Neural cell (in vitro differentiated cells): ENCODE data around the gene MARCHF9. TPM values are rescaled to one million over a fixed set of nuclear protein-coding genes. Genes with fewer than 3 reads are reported as not detected.

ENCODE experiments used
- H2AFZ ChIP-seq: fragments of 200-600, 300-800 bp; sonication (generic), shearing (Covaris generic); 2 replicates; pipeline ENCODE4 v1.6.0; 2014; ENCODE audit warnings: low read depth, mild to moderate bottlenecking, antibody characterized with exemption, low read length, moderate library complexity
- H3F3A ChIP-seq: fragments of 200-600 bp; shearing (Covaris generic); 2 replicates; pipeline ENCODE4 v1.6.1; 2016; ENCODE audit warnings: mild to moderate bottlenecking, moderate library complexity, mixed read lengths, antibody characterized with exemption, low read length; ENCODE audit not compliant: insufficient read depth, poor library complexity, severe bottlenecking
- H3K27ac ChIP-seq: fragments of 200-600, 300-800 bp; sonication (generic), shearing (Covaris generic); 2 replicates; pipeline ENCODE4 v1.5.1; 2014; ENCODE audit warnings: mild to moderate bottlenecking, low read length, moderate library complexity
- H3K27me3 ChIP-seq: fragments of 300-800, 200-600 bp; sonication (generic), shearing (Covaris generic); 2 replicates; pipeline ENCODE4 v1.6.0; 2014; ENCODE audit warnings: mild to moderate bottlenecking, low read depth, low read length, moderate library complexity; ENCODE audit not compliant: insufficient read depth
- H3K36me3 ChIP-seq: fragments of 300-800, 200-600 bp; sonication (generic), shearing (Covaris generic); 2 replicates; pipeline ENCODE4 v1.5.1; 2014; ENCODE audit warnings: mild to moderate bottlenecking, antibody characterized with exemption, low read length, moderate library complexity; ENCODE audit not compliant: insufficient read depth
- H3K4me2 ChIP-seq: fragments of 300-800, 200-600 bp; sonication (generic), shearing (Covaris generic); 2 replicates; pipeline ENCODE4 v1.6.0; 2014; ENCODE audit warnings: mild to moderate bottlenecking, low read length
- H3K4me3 ChIP-seq: fragments of 300-800, 200-600 bp; sonication (generic), shearing (Covaris generic); 2 replicates; pipeline ENCODE4 v1.5.1; 2014; ENCODE audit warnings: mild to moderate bottlenecking, low read length, moderate library complexity
- H3K79me2 ChIP-seq: fragments of 200-600 bp; shearing (Covaris generic); replicated peaks from 2 replicates; pipeline ENCODE4 v1.6.0; 2014; ENCODE audit warnings: mild to moderate bottlenecking, low read length, moderate library complexity; ENCODE audit not compliant: insufficient read depth
- H3K9ac ChIP-seq: fragments of 300-800, 200-600 bp; sonication (generic), shearing (Covaris generic); 2 replicates; pipeline ENCODE4 v1.6.1; 2016; ENCODE audit warnings: mild to moderate bottlenecking, low read length, mixed read lengths
- H3K9me2 ChIP-seq: fragments of 200-600 bp; shearing (Covaris generic); 2 replicates; pipeline ENCODE4 v1.6.1; 2016; ENCODE audit warnings: mild to moderate bottlenecking, low read length, mixed read lengths; ENCODE audit not compliant: insufficient read depth
- H3K9me3 ChIP-seq: fragments of 200-600, 300-800 bp; sonication (generic), shearing (Covaris generic); 2 replicates; pipeline ENCODE4 v1.6.1; 2016; ENCODE audit warnings: mild to moderate bottlenecking, mixed run types, low read length, moderate library complexity, mixed read lengths
- H4K20me1 ChIP-seq: fragments of 200-600 bp; shearing (Covaris generic); 2 replicates; pipeline ENCODE4 v1.6.1; 2016; ENCODE audit warnings: mild to moderate bottlenecking, mixed run types; ENCODE audit not compliant: insufficient read depth
- EP300 ChIP-seq: fragments of 450-650 bp; conservative IDR thresholded peaks from 2 replicates; pipeline ENCODE4 v1.6.1; 2014; ENCODE audit warnings: antibody characterized with exemption, mild to moderate bottlenecking, moderate library complexity; ENCODE audit not compliant: poor library complexity, severe bottlenecking
- EZH2 ChIP-seq: fragments of 200-600, 300-800 bp; shearing (Covaris generic), sonication (generic); IDR thresholded peaks from 2 replicates; pipeline ENCODE4 v1.6.1; 2014; ENCODE audit warnings: antibody characterized with exemption, low read length, borderline replicate concordance, mild to moderate bottlenecking; ENCODE audit not compliant: insufficient read depth, poor library complexity, severe bottlenecking
- MXI1 ChIP-seq: fragments of 450-650 bp; conservative IDR thresholded peaks from 2 replicates; pipeline ENCODE4 v1.6.1; 2014; ENCODE audit warnings: antibody characterized with exemption, mild to moderate bottlenecking; ENCODE audit not compliant: poor library complexity, severe bottlenecking
- POLR2AphosphoS5 ChIP-seq: IDR thresholded peaks from 2 replicates; pipeline ENCODE4 v1.6.1; 2012
- RAD21 ChIP-seq: fragments of 450-650 bp; conservative IDR thresholded peaks from 2 replicates; pipeline ENCODE4 v1.6.1; 2014; ENCODE audit warnings: antibody characterized with exemption, mild to moderate bottlenecking, moderate library complexity
- SMC3 ChIP-seq: fragments of 450-650 bp; conservative IDR thresholded peaks from 2 replicates; pipeline ENCODE4 v1.6.1; 2014; ENCODE audit warnings: antibody characterized with exemption, mild to moderate bottlenecking, moderate library complexity; ENCODE audit not compliant: poor library complexity
- TAF1 ChIP-seq: IDR thresholded peaks from 2 replicates; pipeline ENCODE4 v1.6.1; 2012; ENCODE audit warnings: low read depth
- polyA minus RNA-seq: library from RNA; depleted of rRNA, polyadenylated mRNA; stranded (reverse); fragments of >200 nt; gene quantifications from 2 replicates; pipeline ENCODE4 v1.2.3, GENCODE V29; 2014
- polyA plus RNA-seq: library from polyadenylated mRNA; depleted of rRNA; stranded (reverse); fragments of >200 nt; gene quantifications from 2 replicates; pipeline ENCODE4 v1.2.3, GENCODE V29; 2014
- TF ChIP-seq, protein P1 (sequence below): IDR thresholded peaks from 2 replicates; pipeline ENCODE4 v1.6.1; 2012; ENCODE audit warnings: borderline replicate concordance
- TF ChIP-seq, protein P2 (sequence below): fragments of 450-650 bp; IDR thresholded peaks from 2 replicates; pipeline ENCODE4 v1.5.1; 2014; ENCODE audit warnings: antibody characterized with exemption, mild to moderate bottlenecking, moderate library complexity; ENCODE audit not compliant: poor library complexity, severe bottlenecking

Gene MARCHF9, protein sequence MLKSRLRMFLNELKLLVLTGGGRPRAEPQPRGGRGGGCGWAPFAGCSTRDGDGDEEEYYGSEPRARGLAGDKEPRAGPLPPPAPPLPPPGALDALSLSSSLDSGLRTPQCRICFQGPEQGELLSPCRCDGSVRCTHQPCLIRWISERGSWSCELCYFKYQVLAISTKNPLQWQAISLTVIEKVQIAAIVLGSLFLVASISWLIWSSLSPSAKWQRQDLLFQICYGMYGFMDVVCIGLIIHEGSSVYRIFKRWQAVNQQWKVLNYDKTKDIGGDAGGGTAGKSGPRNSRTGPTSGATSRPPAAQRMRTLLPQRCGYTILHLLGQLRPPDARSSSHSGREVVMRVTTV
- polyA plus RNA-seq (34.5 and 47.8 TPM in 2 replicates), polyA minus RNA-seq (23.6 and 29.9 TPM in 2 replicates)

DNA sequence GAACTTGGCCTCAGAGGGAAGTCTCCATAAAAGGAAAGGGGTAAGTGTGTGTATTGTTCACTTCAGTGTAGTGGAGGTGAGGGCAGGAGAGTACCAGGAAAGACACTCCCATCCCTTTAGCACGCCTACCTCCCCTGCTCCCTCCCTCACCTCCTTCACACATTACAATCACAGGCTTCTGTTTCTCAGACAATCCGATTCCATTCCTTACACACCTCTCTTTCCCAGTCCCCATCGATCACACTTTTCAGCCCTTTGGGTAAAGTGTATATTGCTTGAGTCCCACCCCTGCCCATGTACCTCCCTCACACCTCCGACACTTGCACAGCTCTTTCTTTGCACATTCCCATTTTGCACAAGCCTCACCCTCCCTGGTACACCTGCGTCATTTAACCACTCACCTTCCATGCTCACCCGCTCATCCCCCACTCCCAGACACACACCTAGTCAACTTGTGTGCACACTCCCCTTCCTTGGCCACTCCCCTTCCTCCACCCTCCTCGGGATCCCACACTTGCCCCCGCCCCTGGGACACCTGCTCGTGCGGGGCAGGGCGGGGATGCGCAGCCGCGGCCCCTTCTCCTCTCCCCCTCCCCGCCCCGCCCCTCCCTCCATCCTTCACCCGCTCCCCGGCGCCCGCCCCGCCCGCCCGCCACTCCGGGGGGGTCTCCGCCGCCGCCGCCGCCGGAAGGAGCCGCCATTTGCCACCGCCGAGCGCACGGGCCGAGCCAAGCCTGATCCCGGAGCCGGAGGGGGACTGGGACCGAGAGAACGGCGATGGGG lies at the start of gene MARCHF9:
MARCHF9 (plus strand) TSS at position 693 of the 783 bp plus-strand sequence. CDS start 426 bp downstream, outside the sequence.
- Histone ChIP-seq H4K20me1 (no peaks in the 10 kb centered on the region), H3K4me2 (peak within 1 kb of the TSS; percentile 91), H3K9me3 (no peaks in the 10 kb centered on the region), H3K4me3 (peak within 1 kb of the TSS; percentile 89), H3K79me2 (peaks cover 20% of the 10 kb centered on the region), H3K9me2 (no peaks in the 10 kb centered on the region), H3K9ac (peak within 1 kb of the TSS; percentile 80), H3F3A (no peaks in the 10 kb centered on the region), H3K27ac (peak within 1 kb of the TSS; percentile 77), H3K27me3 (no peaks in the 10 kb centered on the region), H3K36me3 (no peaks in the 10 kb centered on the region), H2AFZ (peak within 1 kb of the TSS; percentile 49)
- no peak for TF ChIP-seq EZH2
- TF ChIP-seq MXI1 = peak; percentile 62
- peak; percentile 5 for TF ChIP-seq TAF1
- TF ChIP-seq, protein P1, sequence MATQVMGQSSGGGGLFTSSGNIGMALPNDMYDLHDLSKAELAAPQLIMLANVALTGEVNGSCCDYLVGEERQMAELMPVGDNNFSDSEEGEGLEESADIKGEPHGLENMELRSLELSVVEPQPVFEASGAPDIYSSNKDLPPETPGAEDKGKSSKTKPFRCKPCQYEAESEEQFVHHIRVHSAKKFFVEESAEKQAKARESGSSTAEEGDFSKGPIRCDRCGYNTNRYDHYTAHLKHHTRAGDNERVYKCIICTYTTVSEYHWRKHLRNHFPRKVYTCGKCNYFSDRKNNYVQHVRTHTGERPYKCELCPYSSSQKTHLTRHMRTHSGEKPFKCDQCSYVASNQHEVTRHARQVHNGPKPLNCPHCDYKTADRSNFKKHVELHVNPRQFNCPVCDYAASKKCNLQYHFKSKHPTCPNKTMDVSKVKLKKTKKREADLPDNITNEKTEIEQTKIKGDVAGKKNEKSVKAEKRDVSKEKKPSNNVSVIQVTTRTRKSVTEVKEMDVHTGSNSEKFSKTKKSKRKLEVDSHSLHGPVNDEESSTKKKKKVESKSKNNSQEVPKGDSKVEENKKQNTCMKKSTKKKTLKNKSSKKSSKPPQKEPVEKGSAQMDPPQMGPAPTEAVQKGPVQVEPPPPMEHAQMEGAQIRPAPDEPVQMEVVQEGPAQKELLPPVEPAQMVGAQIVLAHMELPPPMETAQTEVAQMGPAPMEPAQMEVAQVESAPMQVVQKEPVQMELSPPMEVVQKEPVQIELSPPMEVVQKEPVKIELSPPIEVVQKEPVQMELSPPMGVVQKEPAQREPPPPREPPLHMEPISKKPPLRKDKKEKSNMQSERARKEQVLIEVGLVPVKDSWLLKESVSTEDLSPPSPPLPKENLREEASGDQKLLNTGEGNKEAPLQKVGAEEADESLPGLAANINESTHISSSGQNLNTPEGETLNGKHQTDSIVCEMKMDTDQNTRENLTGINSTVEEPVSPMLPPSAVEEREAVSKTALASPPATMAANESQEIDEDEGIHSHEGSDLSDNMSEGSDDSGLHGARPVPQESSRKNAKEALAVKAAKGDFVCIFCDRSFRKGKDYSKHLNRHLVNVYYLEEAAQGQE = peak; percentile 18
- TF ChIP-seq, protein P2, sequence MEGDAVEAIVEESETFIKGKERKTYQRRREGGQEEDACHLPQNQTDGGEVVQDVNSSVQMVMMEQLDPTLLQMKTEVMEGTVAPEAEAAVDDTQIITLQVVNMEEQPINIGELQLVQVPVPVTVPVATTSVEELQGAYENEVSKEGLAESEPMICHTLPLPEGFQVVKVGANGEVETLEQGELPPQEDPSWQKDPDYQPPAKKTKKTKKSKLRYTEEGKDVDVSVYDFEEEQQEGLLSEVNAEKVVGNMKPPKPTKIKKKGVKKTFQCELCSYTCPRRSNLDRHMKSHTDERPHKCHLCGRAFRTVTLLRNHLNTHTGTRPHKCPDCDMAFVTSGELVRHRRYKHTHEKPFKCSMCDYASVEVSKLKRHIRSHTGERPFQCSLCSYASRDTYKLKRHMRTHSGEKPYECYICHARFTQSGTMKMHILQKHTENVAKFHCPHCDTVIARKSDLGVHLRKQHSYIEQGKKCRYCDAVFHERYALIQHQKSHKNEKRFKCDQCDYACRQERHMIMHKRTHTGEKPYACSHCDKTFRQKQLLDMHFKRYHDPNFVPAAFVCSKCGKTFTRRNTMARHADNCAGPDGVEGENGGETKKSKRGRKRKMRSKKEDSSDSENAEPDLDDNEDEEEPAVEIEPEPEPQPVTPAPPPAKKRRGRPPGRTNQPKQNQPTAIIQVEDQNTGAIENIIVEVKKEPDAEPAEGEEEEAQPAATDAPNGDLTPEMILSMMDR = no peak
- TF ChIP-seq POLR2AphosphoS5 = peak; percentile 70
- peak; percentile 37 for TF ChIP-seq EP300
- peak; percentile 32 for TF ChIP-seq RAD21

DNA sequence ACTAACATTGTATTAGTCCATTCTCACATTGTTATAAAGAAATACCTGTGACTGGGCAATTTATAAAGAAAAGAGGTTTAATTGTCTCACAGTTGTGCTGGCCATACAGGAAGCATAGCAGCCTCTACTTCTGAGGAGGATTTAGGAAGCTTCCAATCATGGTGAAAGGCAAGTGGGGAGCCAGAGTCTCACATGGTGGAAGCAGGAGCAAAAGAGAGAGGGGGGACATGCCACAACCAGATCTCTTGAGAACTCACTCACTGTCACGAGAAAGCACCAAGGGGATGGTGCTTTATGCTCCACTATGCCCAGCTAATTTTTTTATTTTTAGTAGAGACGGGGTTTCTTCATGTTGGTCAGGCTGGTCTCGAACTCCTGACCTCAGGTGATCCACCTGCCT lies 47.7 kb upstream of the MARCHF9 start:
- no peak for TF ChIP-seq TAF1
- TF ChIP-seq POLR2AphosphoS5 = no peak
- no peak for TF ChIP-seq SMC3
- TF ChIP-seq, protein P2 = no peak
- no peak for TF ChIP-seq MXI1
- TF ChIP-seq RAD21 = no peak

More for the DNA sequence above, 47.7 kb upstream of the MARCHF9 start:
- H3K9ac ChIP-seq = no peak overlapping the region
- no peak overlapping the region for H3K27ac ChIP-seq
- no peak overlapping the region for H2AFZ ChIP-seq
- no peaks in the 10 kb centered on the region for H3K9me3 ChIP-seq
- no peaks in the 10 kb centered on the region for H3K9me2 ChIP-seq
- no peak overlapping the region for H3K4me3 ChIP-seq
- no peaks in the 10 kb centered on the region for H4K20me1 ChIP-seq
- H3F3A ChIP-seq = no peaks in the 10 kb centered on the region
- no peak overlapping the region for H3K4me2 ChIP-seq
- H3K27me3 ChIP-seq = no peaks in the 10 kb centered on the region
- H3K79me2 ChIP-seq = no peaks in the 10 kb centered on the region
- peaks cover 8% of the 10 kb centered on the region for H3K36me3 ChIP-seq
